Activated CD4-positive, CD25-positive, alpha-beta regulatory T cell treated with anti-CD3 and anti-CD28 coated beads, Interleukin-2, amount 50 U/mL, for 72 hours (primary cell): ENCODE results near the gene ITPR3.

Source experiments
- DNase-seq: peaks from one replicate; pipeline ENCODE4 v3.0.0; 2021

The ITPR3 gene

DNA sequence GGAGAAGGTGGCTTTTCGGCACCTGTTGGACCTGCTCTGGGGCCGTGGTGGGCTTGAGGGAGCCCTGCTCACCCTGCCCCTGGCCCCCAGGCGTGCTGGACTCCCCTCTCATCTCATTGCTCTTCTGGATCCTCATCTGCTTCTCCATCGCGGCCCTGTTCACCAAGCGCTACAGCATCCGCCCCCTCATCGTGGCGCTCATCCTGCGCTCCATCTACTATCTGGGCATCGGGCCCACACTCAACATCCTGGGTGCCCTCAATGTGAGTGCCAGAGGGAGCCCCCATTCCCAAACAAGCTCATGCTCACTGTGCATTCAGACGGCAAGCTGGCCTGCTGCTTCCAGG, 68.0 kb downstream of the ITPR3 start:
- no peak for DNase-seq

GRCh38 chr6:33689879-33690278, 68.8 kb downstream of the ITPR3 start:
- DNase-seq: no peak

DNA sequence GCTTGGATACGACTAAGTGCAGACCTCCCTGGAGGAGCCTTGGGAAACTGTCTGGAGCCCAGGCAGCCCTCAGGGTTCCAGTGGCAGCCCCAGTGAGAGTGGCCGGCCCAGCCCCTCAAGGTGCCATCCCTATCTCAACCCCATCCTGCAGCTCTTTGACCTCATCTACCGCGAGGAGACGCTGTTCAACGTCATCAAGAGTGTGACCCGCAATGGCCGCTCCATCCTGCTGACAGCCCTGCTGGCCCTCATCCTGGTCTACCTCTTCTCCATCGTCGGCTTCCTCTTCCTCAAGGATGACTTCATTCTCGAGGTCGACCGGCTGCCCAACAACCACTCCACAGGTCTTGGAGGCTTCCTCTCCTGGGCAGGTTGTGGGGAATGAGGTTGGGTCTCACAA, 69.6 kb downstream of the ITPR3 start:
- no peak for DNase-seq

DNA sequence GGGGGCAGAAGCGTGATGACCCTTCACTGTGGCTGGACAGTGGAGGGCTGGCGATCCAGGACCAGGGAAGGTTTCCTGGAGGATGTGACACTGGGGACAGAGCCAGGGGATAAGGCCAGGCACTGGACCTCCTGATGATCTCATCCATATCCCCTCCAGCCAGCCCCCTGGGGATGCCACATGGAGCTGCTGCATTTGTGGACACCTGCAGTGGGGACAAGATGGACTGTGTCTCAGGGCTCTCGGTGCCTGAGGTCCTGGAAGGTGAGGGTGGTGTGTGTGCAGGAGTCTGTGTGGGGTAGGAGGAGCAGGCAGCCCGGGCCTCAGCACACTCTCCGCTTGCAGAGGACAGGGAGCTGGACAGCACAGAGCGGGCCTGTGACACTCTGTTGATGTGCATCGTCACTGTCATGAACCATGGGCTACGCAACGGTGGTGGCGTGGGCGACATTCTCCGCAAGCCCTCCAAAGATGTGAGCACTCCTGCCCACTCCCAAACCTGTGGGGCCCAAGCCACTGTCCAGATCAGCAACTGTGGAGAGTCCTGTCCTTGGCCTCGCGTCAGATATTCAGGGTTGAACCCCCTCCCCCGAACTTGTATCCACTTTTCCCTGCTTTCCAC, 70.4 kb downstream of the ITPR3 start:
- no peak for DNase-seq

- no peak for DNase-seq
These were observed 71.1 kb downstream of the ITPR3 start for GRCh38 chr6:33692078-33692759.

DNA sequence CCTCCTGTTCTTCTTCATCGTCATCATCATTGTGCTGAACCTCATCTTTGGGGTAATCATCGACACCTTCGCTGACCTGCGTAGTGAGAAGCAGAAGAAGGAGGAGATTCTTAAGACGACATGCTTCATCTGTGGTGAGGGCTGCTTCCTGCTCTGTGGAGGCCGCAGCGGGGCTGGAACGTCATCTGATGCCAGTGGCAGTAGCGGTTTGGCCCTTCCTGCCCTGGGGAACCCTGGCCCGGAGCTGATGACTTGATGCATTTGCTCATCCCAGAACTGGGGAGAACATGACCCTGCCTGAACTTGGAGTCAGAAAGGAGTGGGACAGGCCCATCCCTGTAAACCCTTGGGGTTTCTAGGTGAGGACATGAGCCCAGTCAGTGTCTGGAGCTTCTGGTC, 71.6 kb downstream of the ITPR3 start:
- peak; percentile 63 for DNase-seq

DNA sequence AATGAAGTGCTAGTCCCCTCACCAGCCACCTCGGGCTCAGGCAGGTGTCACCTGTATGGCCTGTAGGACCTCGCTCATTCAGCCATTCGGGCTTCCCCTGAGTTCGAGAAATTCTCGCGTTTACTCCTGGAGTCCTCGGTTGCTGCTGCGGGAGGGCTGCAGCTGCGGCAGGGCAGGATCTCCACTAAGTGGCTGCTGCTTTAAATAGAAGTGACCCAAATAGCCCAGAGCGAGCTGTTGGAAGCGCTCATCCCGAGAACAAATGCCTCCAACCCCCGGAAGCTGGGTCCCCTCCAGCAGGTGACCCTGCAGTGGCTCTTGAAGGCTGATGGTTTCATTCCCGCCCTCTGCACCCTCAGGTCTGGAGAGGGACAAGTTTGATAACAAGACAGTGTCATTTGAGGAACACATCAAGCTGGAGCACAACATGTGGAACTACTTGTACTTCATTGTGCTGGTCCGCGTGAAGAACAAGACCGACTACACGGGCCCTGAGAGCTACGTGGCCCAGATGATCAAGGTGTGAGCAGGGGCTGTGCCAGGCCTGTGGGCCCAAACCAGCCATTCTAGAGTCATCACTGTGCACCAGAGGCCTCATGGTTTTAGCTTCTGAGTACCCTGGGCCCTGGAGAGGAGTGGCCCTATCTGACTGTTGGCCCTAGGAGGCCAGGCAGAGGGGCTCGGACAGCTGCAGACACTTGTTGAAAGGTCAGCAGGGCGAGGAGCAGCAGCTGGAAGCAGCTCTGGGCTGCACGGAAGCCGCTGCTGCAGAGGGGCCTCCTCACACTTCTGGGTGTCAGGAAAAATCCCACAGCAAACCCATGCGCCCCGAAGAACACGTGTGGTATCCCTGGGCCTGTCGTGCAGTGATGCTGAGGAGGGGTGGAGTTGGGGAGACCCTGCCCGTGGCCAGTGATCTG, 72.3 kb downstream of the ITPR3 start:
- no peak for DNase-seq

GRCh38 chr6:33694401-33694931, 73.3 kb downstream of the ITPR3 start:
- peak; percentile 52 for DNase-seq

- no peak for DNase-seq
These were observed 73.9 kb downstream of the ITPR3 start for GRCh38 chr6:33694977-33695376.

DNA sequence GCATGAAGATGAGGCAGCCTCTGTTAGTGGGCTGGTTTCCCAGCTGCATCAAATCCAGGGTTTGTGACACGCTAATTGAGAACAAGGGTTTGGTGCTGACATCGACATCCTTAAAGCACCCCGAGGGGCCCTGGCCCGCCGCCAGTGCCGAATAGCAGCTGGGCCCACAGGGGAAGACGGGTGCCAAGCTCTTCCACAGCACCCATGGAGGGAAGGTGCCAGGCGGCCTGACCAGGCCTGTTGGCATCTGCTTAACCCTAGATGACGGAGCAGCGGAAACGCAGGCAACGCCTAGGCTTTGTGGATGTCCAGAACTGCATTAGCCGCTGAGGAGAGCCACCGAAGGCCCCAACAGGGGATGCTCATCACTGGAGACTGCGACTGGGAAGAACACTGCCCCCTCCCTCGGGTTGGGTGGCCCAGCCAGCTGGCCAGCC, 74.3 kb downstream of the ITPR3 start:
- DNase-seq: no peak

GRCh38 chr6:33696076-33696475, 75.0 kb downstream of the ITPR3 start:
- no peak for DNase-seq

DNA sequence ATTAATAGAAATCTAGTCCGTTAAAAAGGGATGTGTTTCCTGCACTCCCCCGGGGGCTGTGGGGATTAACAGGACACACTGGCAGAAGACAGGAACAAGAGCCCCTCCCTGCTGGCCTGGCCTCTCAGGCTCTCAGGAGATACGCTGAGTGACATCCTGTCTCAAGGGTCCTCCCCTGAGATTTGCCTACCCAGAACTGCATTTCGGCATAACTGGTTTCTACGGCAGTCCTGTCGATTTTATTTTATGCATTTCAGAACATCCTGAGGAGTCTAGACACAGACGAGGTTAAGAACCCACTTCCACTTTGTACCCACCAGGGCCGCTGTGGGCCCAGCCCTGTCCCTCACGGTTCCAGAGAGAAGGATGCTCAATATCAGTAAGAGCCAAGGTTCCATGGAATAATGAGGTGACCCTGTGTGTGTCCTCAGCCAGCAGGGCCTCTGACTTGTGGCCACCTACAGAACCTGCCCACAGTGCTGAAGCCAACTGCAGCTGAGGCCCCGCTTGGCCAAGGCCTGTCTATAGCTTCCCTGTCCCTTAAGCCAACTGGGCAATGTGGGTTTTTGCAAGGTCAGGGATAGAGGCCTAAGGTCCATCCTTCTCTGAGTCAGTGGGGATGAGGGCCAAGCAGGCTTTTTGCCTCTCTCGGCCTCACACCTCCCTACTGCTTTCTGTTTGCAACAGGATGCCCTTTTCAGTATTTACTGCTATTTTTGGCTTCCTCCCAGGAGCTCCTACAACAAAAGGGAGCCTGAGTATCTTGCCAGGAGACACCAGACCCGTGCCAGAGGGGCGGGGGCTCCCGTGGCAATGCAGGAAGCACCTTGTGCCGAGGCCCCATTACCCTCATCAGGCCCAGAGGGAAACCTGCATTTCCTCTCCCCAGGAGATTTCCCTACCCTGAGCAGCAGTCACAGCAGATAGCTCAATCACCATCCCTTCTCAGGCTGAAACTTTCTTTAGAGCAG, 75.7 kb downstream of the ITPR3 start:
- DNase-seq: no peak

- no peak for DNase-seq
These were observed 76.7 kb downstream of the ITPR3 start for GRCh38 chr6:33697845-33698244.

GRCh38 chr6:33698494-33698893, 77.4 kb downstream of the ITPR3 start:
- no peak for DNase-seq

DNA sequence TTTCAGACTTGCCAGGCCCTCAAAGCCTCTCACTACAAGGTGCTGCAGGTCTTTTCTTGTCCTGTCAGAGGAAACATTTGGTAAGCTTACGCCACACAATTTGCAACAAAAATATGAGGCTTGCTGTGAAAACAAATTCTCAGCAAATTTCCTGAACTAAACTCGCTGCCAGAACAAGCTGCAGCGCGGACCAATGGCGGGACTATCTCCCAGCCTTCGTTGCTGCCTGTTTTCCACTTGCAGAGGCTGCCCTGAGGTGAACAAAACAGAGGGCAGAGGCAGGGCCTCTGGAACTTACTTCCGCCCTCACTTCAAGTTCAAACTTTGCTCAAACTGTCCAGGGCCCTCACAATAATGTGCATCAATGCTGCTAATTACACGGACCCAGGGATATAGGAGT, 78.0 kb downstream of the ITPR3 start:
- DNase-seq: no peak

DNA sequence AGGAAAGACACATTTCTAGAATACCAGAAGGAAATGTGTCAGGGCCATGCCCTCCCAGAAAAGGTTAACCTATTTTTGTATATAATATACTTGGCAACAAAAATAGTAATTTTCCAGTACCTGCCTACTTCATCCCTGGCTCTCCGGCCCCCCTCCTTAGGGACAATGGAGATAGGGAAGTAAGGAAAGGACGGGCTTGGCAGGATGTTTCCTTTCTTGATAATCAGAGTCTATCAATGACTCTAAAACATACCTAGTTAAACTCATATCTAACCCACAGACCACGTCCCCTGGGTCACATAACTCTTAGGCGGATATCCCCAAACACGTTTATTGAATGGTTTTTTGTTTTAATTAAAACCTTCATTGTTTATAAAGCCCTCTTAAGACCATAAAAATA, 78.6 kb downstream of the ITPR3 start:
- no peak for DNase-seq

DNA sequence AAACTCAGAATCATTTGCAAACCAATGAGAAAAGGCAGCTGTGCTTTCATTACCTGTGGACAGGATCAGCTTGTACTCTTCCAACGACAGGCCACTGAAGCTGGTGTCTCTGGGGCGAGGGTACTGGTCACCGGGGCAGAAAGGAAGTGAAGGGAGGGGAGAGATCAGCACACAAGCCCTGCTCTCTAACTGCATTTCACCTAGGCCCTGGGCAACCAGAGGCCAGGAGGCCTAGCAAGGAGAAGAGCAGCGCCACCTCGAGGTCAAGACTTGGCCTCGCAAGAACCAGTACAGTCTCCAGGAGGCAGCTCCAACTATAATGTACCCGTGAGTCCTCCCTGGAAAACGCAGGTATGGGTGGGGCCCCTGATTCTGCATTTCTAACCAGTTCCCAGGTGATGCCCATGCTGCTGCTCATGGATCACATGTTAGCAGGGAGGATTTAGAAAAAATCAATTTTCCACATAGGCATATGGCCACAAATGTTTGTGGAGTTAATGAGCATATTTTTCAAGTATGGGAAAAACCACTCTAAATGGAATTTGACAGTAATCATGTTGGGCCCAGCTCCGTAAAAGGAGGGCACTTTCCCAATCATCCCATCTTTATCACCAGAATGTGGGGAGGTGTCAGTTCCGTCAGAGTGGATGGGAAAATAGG, 79.4 kb downstream of the ITPR3 start:
- peak; percentile 55 for DNase-seq

GRCh38 chr6:33702345-33702977, 81.3 kb downstream of the ITPR3 start:
- no peak for DNase-seq

- DNase-seq: no peak
These were observed 83.3 kb downstream of the ITPR3 start for GRCh38 chr6:33704215-33705066.

GRCh38 chr6:33705268-33705885, 84.3 kb downstream of the ITPR3 start:
- DNase-seq: no peak
